ENCODE data around the gene MPI. TPM values are rescaled to one million over a fixed set of nuclear protein-coding genes. Genes with fewer than 3 reads are reported as not detected.
A peak's percentile ranks its signal among the peaks of the same experiment; 100 is the strongest.

The MPI gene
- total RNA-seq, 4 donors from 2014 or later, result 66.7 to 129 (median 98.5) TPM

- Histone ChIP-seq H3K36me3 (peaks cover 0 to 55% of the 10 kb centered on the region in 2 donors), H3K27ac (no peak overlapping the region), H3K4me1 (peaks cover 7 to 14% of the 10 kb centered on the region in 2 donors), H3K4me3 (no peak overlapping the region), H3K9me3 (no peaks in the 10 kb centered on the region), H3K27me3 (no peaks in the 10 kb centered on the region)
- in situ Hi-C loops (cut with MboI; ENCODE audit: low sequenced_read_pairs in 4 of 4), result no loop called here
- no peak for ATAC-seq
- intact Hi-C loops (cut with DNase I; ENCODE audit: low total_unique reads), result no loop called here
- no peak for TF ChIP-seq CTCF (IDR thresholded peaks at IDR 0.05 in 4 of 5, conservative IDR thresholded peaks at IDR 0.05 in 1 of 5)
- DNase-seq, result no peak
Measured at GRCh38 chr15:74895830-74896229, 6.0 kb downstream of the MPI start.

GRCh38 chr15:74896316-74896715, 6.5 kb downstream of the MPI start:
- no peak overlapping the region for H3K4me3 ChIP-seq
- no peak overlapping the region for H3K27ac ChIP-seq
- no peak for DNase-seq
- in situ Hi-C loops (cut with MboI; ENCODE audit: low sequenced_read_pairs in 4 of 4) (no loop called here), intact Hi-C loops (cut with DNase I; ENCODE audit: low total_unique reads) (no loop called here)
- no peak for TF ChIP-seq CTCF (IDR thresholded peaks at IDR 0.05 in 4 of 5, conservative IDR thresholded peaks at IDR 0.05 in 1 of 5)
- TF ChIP-seq POLR2A (IDR thresholded peaks at IDR 0.05), result no peak
- no peaks in the 10 kb centered on the region for H3K27me3 ChIP-seq
- peaks cover 8 to 14% of the 10 kb centered on the region in 2 donors for H3K4me1 ChIP-seq
- ATAC-seq, result no peak
- peaks cover 0 to 60% of the 10 kb centered on the region in 2 donors for H3K36me3 ChIP-seq
- H3K9me3 ChIP-seq, result no peaks in the 10 kb centered on the region

GRCh38 chr15:74897300-74897701, 7.5 kb downstream of the MPI start:
- Histone ChIP-seq H3K27me3 (no peaks in the 10 kb centered on the region), H3K4me3 (no peak overlapping the region), H3K27ac (no peak overlapping the region), H3K9me3 (no peaks in the 10 kb centered on the region), H3K4me1 (peaks cover 4 to 12% of the 10 kb centered on the region in 2 donors), H3K36me3 (peaks cover 0 to 68% of the 10 kb centered on the region in 2 donors)
- TF ChIP-seq CTCF (IDR thresholded peaks at IDR 0.05 in 4 of 5, conservative IDR thresholded peaks at IDR 0.05 in 1 of 5), result no peak
- intact Hi-C loops (cut with DNase I; ENCODE audit: low total_unique reads), result no loop called here
- DNase-seq, result no peak
- in situ Hi-C loops (cut with MboI; ENCODE audit: low sequenced_read_pairs in 4 of 4), result no loop called here
- ATAC-seq, result no peak

- H3K4me3 ChIP-seq, result no peak overlapping the region
- DNase-seq (peak; percentile 16 to 45), ATAC-seq (peak; percentile 49 to 53)
- no peaks in the 10 kb centered on the region for H3K27me3 ChIP-seq
- peaks cover 0 to 72% of the 10 kb centered on the region in 2 donors for H3K36me3 ChIP-seq
- intact Hi-C loops (cut with DNase I; ENCODE audit: low total_unique reads) (loop anchor here (1.0 kb wide), 1 partner anchor 84 kb away; no protein-coding TSS in a partner anchor), in situ Hi-C loops (cut with MboI; ENCODE audit: low sequenced_read_pairs in 4 of 4) (no loop called here)
- peaks cover 13 to 23% of the 10 kb centered on the region in 2 donors for H3K4me1 ChIP-seq
- H3K27ac ChIP-seq, result peak overlapping the region in 3 of 4 donors; percentile 41 to 48 (median 42)
- H3K9me3 ChIP-seq, result no peaks in the 10 kb centered on the region
- TF ChIP-seq CTCF (IDR thresholded peaks at IDR 0.05 in 4 of 5, conservative IDR thresholded peaks at IDR 0.05 in 1 of 5), result peak; percentile 83 to 92 (median 85)
- TF ChIP-seq POLR2A (IDR thresholded peaks at IDR 0.05), result no peak
Measured at GRCh38 chr15:74901612-74902063, 11.8 kb downstream of the MPI start.

All from gastrocnemius medialis (tissue), 4 donors.